Upper lobe of right lung (tissue), 1 donor: ENCODE data around the gene CCDC117. TPM values are rescaled to one million over a fixed set of nuclear protein-coding genes. Genes with fewer than 3 reads are reported as not detected.

Source experiments
- ATAC-seq: fragments of 200-7000 bp; cut with Tn5 transposase; one replicate; pipeline ENCODE4 v1.9.1; 2020; ENCODE audit warnings: mild to moderate bottlenecking, moderate library complexity
- DNase-seq: peaks from one replicate; pipeline ENCODE4 v3.0.0-alpha.2; 2020
- H3K27ac ChIP-seq: fragments of 200-600 bp; one replicate; pipeline ENCODE4 v1.8.0; 2022
- H3K27me3 ChIP-seq: fragments of 200-600 bp; one replicate; pipeline ENCODE4 v1.8.0; 2022; ENCODE audit warnings: mild to moderate bottlenecking
- H3K36me3 ChIP-seq: fragments of 200-600 bp; one replicate; pipeline ENCODE4 v1.8.0; 2022
- H3K4me1 ChIP-seq: fragments of 200-600 bp; one replicate; pipeline ENCODE4 v1.8.0; 2022
- H3K4me3 ChIP-seq: fragments of 200-600 bp; one replicate; pipeline ENCODE4 v1.8.0; 2022; ENCODE audit warnings: mild to moderate bottlenecking
- H3K9me3 ChIP-seq: fragments of 200-600 bp; one replicate; pipeline ENCODE4 v1.8.0; 2022
- CTCF ChIP-seq: fragments of 200-600 bp; IDR thresholded peaks from one replicate; pipeline ENCODE4 v1.8.0; 2022; ENCODE audit warnings: antibody characterized with exemption
- intact Hi-C: fragments of 100-400 bp; cut with DNase I; formaldehyde crosslinking; loops from one replicate; pipeline ENCODE4 v1.11.0; 2022
- total RNA-seq: library from RNA; stranded (reverse); fragmentation: NEBNext Ultra II Directional; extraction: Animal tissue kit (Norgen Biotek cat#: 25700); gene quantifications from one replicate; pipeline ENCODE4 v1.2.1, GENCODE V29; 2021
- donor health status: DM: no; HTN: yes; CAD: no; lungs with severe emphysema.

CCDC117 gene
- total RNA-seq, 1 donor from 2014 or later: 19.7 TPM

- Histone ChIP-seq H3K4me3 (no peak overlapping the region), H3K36me3 (peaks cover 66% of the 10 kb centered on the region), H3K4me1 (peaks cover 18% of the 10 kb centered on the region), H3K27ac (no peak overlapping the region), H3K27me3 (no peaks in the 10 kb centered on the region), H3K9me3 (no peaks in the 10 kb centered on the region)
- intact Hi-C loops: no loop called here
- TF ChIP-seq CTCF: no peak
- ATAC-seq (no peak), DNase-seq (no peak)
Observed at GRCh38 chr22:28791124-28791523, 18.6 kb downstream of the CCDC117 start.

GRCh38 chr22:28791841-28792490 lies 19.5 kb downstream of the CCDC117 start:
- Histone ChIP-seq H3K27me3 (no peaks in the 10 kb centered on the region), H3K36me3 (peaks cover 66% of the 10 kb centered on the region), H3K27ac (no peak overlapping the region), H3K9me3 (no peaks in the 10 kb centered on the region), H3K4me3 (no peak overlapping the region), H3K4me1 (peaks cover 26% of the 10 kb centered on the region)
- intact Hi-C loops: no loop called here
- ATAC-seq (no peak), DNase-seq (no peak)
- TF ChIP-seq CTCF: no peak

- Histone ChIP-seq H3K36me3 (peaks cover 66% of the 10 kb centered on the region), H3K4me1 (peaks cover 34% of the 10 kb centered on the region), H3K9me3 (no peaks in the 10 kb centered on the region), H3K27ac (no peak overlapping the region), H3K27me3 (no peaks in the 10 kb centered on the region), H3K4me3 (no peak overlapping the region)
- intact Hi-C loops: no loop called here
- DNase-seq: no peak
- ATAC-seq: peak; percentile 28
- TF ChIP-seq CTCF: no peak
Observed at GRCh38 chr22:28792491-28793383, 20.2 kb downstream of the CCDC117 start.

- no peaks in the 10 kb centered on the region for H3K9me3 ChIP-seq
- H3K27ac ChIP-seq: no peak overlapping the region
- DNase-seq (no peak), ATAC-seq (no peak)
- no peak overlapping the region for H3K4me3 ChIP-seq
- intact Hi-C loops: no loop called here
- H3K36me3 ChIP-seq: peaks cover 58% of the 10 kb centered on the region
- no peak for TF ChIP-seq CTCF
- peaks cover 46% of the 10 kb centered on the region for H3K4me1 ChIP-seq
- H3K27me3 ChIP-seq: no peaks in the 10 kb centered on the region
Observed at GRCh38 chr22:28793976-28794584, 21.6 kb downstream of the CCDC117 start.

GRCh38 chr22:28795071-28795693 lies 22.7 kb downstream of the CCDC117 start:
- intact Hi-C loops: no loop called here
- DNase-seq (no peak), ATAC-seq (no peak)
- TF ChIP-seq CTCF: no peak
- no peak overlapping the region for H3K27ac ChIP-seq
- H3K36me3 ChIP-seq: peaks cover 57% of the 10 kb centered on the region
- peak overlapping the region; percentile 90 for H3K4me3 ChIP-seq
- H3K4me1 ChIP-seq: peaks cover 46% of the 10 kb centered on the region
- no peaks in the 10 kb centered on the region for H3K27me3 ChIP-seq
- no peaks in the 10 kb centered on the region for H3K9me3 ChIP-seq
